Ishikawa (cell line): ENCODE measurements around the gene PNMA6F.

ENCODE experiments used
- CEBPB ChIP-seq: IDR thresholded peaks from 2 replicates; pipeline ENCODE4 v1.6.1; 2012
- CREB1 ChIP-seq: IDR thresholded peaks from 2 replicates; pipeline ENCODE4 v1.6.1; 2012; ENCODE audit warnings: low read depth
- EGR1 ChIP-seq: IDR thresholded peaks from 2 replicates; pipeline ENCODE4 v1.6.1; 2012
- EP300 ChIP-seq: IDR thresholded peaks from 2 replicates; pipeline ENCODE4 v1.6.1; 2012; ENCODE audit warnings: borderline replicate concordance
- FOXM1 ChIP-seq: IDR thresholded peaks from 2 replicates; pipeline ENCODE4 v1.6.1; 2012; ENCODE audit warnings: low read depth, borderline replicate concordance
- NFIC ChIP-seq: IDR thresholded peaks from 2 replicates; pipeline ENCODE4 v1.6.1; 2012
- RAD21 ChIP-seq: IDR thresholded peaks from 2 replicates; pipeline ENCODE4 v1.6.1; 2012; ENCODE audit warnings: low read depth
- TAF1 ChIP-seq: IDR thresholded peaks from 2 replicates; pipeline ENCODE4 v1.6.1; 2012; ENCODE audit warnings: low read depth, mild to moderate bottlenecking
- TCF12 ChIP-seq: IDR thresholded peaks from 2 replicates; pipeline ENCODE4 v1.6.1; 2012; ENCODE audit warnings: low read depth
- TEAD4 ChIP-seq: IDR thresholded peaks from 2 replicates; pipeline ENCODE4 v1.6.1; 2012
- YY1 ChIP-seq: IDR thresholded peaks from 2 replicates; pipeline ENCODE4 v1.6.1; 2012; ENCODE audit warnings: low read depth
- ZBTB7A ChIP-seq: IDR thresholded peaks from 2 replicates; pipeline ENCODE4 v1.6.1; 2012; ENCODE audit warnings: low read depth
- TF ChIP-seq, protein P1 (sequence below): IDR thresholded peaks from 2 replicates; pipeline ENCODE4 v1.6.1; 2012
- TF ChIP-seq, protein P2 (sequence below): IDR thresholded peaks from 2 replicates; pipeline ENCODE4 v1.6.1; 2012
- TF ChIP-seq, protein P3 (sequence below): IDR thresholded peaks from 2 replicates; pipeline ENCODE4 v1.6.1; 2012; ENCODE audit warnings: low read depth, mild to moderate bottlenecking

The PNMA6F gene

DNA sequence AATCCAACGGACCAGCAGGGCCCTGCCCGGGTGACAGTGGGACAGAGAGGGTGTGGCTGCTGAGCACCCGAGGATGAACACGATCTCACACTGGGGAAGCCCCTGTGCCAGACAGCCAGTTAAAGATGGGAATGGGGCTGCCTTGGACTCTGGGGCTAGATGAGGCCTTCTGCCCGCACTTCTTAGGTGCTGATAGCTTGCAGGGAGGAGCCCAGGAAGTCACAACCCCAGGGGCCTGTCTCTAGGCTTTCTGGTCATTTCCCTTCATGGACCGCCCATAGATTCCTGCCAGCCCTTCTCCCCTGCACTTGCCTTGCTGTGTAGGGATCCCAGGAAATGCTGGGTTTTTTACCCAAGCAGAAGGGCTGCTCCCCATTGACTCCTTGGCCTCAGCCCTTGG is 18.5 kb upstream of the PNMA6F start:
- TF ChIP-seq, protein P1, sequence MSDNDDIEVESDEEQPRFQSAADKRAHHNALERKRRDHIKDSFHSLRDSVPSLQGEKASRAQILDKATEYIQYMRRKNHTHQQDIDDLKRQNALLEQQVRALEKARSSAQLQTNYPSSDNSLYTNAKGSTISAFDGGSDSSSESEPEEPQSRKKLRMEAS = no peak
- TF ChIP-seq ZBTB7A (no peak), TEAD4 (no peak), EP300 (no peak)
- TF ChIP-seq, protein P2, sequence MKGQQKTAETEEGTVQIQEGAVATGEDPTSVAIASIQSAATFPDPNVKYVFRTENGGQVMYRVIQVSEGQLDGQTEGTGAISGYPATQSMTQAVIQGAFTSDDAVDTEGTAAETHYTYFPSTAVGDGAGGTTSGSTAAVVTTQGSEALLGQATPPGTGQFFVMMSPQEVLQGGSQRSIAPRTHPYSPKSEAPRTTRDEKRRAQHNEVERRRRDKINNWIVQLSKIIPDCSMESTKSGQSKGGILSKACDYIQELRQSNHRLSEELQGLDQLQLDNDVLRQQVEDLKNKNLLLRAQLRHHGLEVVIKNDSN = no peak

DNA sequence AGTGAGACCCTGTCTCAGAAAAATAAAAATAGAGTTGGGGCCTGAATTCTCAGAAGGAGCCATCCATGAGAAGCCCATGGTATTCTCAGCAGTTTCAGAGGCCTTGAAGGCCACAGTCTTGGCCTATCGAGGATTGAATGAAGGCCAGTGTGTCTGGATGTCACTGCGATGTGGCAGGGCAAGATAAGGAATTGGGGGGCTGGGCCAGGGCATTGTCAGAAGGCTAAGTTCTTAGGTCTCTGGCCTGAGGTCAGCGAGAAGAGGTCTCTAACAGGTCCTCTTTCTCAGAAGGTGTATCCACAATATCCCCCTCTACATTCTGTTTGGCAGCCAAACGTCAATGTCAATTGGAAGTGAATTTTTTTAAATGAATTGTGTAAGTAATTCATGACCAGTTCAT is 18.1 kb upstream of the PNMA6F start:
- TF ChIP-seq CEBPB (no peak), TEAD4 (no peak), NFIC (no peak), RAD21 (no peak), CREB1 (no peak), ZBTB7A (no peak), EGR1 (no peak), FOXM1 (no peak), YY1 (no peak), EP300 (no peak), TCF12 (no peak), TAF1 (no peak)
- TF ChIP-seq, protein P1 = no peak
- TF ChIP-seq, protein P2 = no peak
- TF ChIP-seq, protein P3, sequence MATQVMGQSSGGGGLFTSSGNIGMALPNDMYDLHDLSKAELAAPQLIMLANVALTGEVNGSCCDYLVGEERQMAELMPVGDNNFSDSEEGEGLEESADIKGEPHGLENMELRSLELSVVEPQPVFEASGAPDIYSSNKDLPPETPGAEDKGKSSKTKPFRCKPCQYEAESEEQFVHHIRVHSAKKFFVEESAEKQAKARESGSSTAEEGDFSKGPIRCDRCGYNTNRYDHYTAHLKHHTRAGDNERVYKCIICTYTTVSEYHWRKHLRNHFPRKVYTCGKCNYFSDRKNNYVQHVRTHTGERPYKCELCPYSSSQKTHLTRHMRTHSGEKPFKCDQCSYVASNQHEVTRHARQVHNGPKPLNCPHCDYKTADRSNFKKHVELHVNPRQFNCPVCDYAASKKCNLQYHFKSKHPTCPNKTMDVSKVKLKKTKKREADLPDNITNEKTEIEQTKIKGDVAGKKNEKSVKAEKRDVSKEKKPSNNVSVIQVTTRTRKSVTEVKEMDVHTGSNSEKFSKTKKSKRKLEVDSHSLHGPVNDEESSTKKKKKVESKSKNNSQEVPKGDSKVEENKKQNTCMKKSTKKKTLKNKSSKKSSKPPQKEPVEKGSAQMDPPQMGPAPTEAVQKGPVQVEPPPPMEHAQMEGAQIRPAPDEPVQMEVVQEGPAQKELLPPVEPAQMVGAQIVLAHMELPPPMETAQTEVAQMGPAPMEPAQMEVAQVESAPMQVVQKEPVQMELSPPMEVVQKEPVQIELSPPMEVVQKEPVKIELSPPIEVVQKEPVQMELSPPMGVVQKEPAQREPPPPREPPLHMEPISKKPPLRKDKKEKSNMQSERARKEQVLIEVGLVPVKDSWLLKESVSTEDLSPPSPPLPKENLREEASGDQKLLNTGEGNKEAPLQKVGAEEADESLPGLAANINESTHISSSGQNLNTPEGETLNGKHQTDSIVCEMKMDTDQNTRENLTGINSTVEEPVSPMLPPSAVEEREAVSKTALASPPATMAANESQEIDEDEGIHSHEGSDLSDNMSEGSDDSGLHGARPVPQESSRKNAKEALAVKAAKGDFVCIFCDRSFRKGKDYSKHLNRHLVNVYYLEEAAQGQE = no peak

DNA sequence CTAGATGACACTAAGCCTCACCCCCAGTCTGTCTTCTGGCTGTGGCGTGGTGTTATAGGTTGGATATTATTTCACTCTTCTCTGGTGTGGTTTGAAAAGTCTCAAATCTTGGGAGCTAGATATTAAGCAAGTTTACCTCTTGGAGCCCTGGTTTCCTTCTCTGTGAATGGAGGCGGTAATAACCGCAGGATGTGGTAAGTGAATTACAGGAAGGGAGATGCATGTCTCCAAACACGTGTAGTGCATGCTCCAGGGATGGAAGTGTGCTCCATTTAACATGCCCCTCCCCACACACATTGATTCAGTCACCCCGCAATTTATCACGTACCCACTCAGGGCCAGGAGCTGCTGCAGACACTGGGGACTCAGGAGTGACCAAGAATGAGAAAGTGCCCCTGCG is 17.3 kb upstream of the PNMA6F start:
- TF ChIP-seq CREB1 (no peak), FOXM1 (no peak), EGR1 (no peak), CEBPB (no peak), TCF12 (no peak), YY1 (no peak), NFIC (no peak), ZBTB7A (no peak), EP300 (no peak), RAD21 (no peak), TEAD4 (no peak), TAF1 (no peak)
- TF ChIP-seq, protein P3 = no peak
- TF ChIP-seq, protein P1 = no peak
- TF ChIP-seq, protein P2 = no peak

DNA sequence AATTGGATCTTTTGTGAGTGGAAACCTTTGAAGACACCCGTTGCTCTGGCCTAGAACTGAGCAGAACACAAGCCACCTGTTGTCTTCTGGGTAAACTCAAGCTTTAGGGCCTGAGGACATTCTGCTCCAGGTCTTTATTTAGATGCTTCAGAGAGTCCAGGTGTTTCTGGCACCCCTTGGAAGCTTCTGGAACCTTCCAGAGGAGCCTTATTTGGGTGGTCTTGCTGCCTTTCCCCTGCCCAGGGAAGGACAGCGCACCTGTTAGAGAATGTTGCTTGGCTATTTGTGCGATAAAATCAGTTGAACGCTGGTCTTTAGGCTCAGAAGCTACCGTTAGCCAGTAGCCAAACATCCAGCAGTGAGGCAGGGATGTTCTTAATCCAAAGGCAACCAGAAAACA is 15.4 kb upstream of the PNMA6F start:
- TF ChIP-seq ZBTB7A (no peak), TEAD4 (no peak), TAF1 (no peak), EGR1 (no peak)
- TF ChIP-seq, protein P2 = no peak
- TF ChIP-seq, protein P1 = no peak

DNA sequence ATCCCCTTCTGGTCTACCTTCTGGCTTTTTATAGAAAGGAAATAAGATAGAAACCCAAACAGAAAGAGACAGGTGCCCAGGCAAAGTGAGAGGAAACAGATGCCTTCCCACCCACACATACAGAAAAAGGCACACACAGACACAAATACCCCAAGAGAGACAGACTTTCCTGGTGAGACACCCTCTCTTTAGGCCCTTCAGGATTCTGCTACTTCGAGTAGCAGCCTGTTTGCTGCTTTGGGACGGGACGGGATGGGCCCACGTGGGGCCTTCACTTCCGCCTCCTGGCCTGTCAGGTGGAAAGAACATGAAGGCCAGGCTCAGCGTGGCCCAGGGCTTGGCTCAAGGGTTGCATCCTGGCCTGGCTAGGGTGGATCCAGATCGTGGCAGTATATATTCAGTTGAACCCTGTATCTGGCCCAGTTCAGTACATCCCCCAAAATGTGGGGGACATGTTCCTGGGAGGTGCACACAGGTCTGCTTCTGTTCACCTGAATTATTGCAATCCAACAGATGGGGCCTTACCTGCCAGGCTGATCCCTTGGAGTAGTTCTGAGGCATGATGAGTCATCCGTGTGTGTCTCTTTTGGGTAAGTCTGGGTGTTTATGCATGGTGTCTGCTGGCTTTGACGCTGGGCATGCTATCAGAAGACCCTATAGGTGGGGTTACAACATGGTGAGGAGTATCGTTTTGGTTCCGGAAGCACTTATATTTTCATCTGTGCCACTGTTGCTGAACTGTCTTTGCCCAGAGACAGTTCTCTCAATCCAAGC is 14.7 kb upstream of the PNMA6F start:
- TF ChIP-seq, protein P2 = no peak
- no peak for TF ChIP-seq ZBTB7A
- TF ChIP-seq EGR1 = no peak
- TF ChIP-seq, protein P1 = no peak
- no peak for TF ChIP-seq RAD21
- TF ChIP-seq, protein P3 = no peak
- no peak for TF ChIP-seq TAF1
- no peak for TF ChIP-seq CEBPB
- no peak for TF ChIP-seq TEAD4
- no peak for TF ChIP-seq YY1
- no peak for TF ChIP-seq FOXM1
- no peak for TF ChIP-seq TCF12
- TF ChIP-seq NFIC = no peak
